GM12801 (cell line): Measurements from ENCODE around the gene VSTM1.

Experiments
- CTCF ChIP-seq: IDR thresholded peaks from one replicate; pipeline ENCODE4 v1.5.1; 2011; ENCODE audit warnings: control low read depth; ENCODE audit not compliant: insufficient read length; ENCODE audit errors: extremely low read depth

Gene VSTM1

GRCh38 chr19:54102421-54103169, 38.9 kb upstream of the VSTM1 start, which contains the start of gene NDUFA3:
TSS of gene NDUFA3 (plus strand) at chr19:54102855. CDS start at chr19:54102879, 24 bp downstream.
- TF ChIP-seq CTCF, result no peak

DNA sequence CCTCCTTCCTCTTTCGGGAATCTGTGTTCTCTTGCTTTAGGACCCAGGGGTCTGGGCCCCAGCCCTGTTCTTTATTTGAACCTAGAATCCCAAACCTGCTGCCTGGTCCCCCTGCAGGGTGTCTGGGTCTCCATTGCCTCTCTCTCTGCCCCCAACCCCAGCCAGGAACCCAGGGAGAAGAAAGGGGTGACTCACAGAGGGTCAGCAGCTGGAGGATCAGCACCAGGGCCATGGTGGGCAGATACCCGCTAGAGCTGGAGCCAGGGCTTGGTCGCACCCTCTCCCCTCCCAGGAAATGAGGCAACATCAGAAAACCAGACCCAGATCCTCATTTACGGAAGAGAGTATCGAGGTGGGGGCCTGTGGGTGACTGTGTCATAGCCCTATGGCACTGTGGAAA, 36.9 kb upstream of the VSTM1 start, which contains the start of gene OSCAR:
Gene OSCAR, minus strand, starts transcription at position 243 of the 400 bp plus-strand sequence. Its CDS starts 11 bp downstream, at position 232.
- TF ChIP-seq CTCF, result no peak

GRCh38 chr19:54099190-54099902, 35.6 kb upstream of the VSTM1 start:
- no peak for TF ChIP-seq CTCF

DNA sequence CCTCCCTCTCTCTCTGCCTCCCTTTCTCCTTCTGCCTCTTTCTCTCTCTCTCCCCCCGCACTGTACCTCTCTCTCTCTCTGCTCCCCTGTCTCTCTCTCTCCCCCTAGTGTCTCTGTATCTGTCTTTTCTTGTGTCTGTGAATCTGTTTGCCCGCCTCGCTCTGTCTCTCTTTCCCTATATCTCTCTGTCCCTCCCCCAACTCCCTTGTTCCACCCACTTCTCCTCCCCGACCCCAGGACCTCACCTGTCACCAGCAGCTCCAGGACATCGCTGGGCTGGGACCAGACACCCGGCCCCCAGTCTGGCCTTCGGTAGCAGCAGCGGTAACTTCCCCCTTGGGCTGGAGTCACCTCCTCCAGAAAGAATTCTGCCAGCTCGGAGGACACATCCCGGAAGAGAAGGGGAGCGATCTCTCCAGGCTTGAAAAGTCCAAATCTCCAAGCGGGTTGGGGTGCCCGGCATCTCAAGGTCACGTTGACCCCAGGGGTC, 33.0 kb upstream of the VSTM1 start:
- no peak for TF ChIP-seq CTCF

DNA sequence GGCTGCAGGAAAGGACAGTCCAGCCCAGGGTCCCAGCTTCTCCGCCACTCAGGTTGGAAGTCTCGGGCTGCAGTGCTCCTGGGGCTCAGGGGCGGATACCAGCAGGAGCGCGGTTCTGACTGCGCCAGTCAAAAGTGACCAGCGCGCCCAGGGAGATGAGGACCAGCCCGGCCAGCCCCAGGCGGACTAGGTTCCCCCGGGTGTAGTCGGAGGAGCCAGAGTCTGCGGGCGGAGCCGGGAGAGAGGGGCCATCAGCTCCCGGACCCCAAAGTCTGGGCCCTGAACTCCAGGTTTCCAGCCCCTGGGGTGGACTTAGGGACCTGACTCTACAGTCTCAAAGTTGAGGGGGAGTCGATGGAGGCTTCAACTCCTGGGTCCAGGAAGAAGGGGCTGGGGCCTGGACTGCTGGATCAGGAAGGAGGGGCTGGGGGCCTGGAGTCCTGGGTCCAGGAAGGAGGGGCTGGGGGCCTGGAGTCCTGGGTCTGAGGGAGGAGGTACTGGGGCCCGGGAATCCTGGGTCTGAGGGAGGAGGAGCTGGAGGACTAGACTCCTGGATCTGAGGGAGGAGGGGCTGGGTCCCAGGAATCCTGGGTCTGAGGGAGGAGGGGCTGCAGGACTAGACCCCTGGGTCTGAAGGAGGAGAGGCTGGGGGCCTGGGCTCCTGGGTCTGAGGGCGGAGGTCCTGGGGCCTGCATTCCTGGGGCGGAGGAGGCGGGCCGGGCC, 31.6 kb upstream of the VSTM1 start:
- no peak for TF ChIP-seq CTCF

GRCh38 chr19:54094426-54095000, 30.8 kb upstream of the VSTM1 start:
- TF ChIP-seq CTCF, result no peak

DNA sequence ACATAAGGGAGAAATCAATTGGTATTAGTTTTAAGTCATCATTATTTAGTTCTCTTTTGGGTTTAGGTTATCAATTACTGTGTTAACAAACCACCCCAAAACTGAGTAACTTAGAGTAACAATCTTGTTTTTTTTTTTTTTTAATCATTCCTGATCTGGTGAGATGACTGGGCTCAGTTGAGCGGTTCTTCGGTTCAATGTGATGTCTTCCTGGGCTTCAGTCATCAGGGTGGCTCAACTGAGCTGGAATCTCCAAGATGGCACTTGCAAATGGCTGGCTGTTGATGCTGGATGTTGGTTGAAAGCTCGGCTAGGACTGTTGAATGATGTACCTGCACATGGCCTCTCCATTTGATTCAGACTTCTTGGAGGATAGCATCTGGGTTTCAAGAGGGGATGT, 20.7 kb upstream of the VSTM1 start:
- TF ChIP-seq CTCF, result no peak
